NB4 (cell line): ENCODE measurements around the gene SLC22A23.

Experiments
- DNase-seq: peaks from one replicate; pipeline ENCODE4 v3.0.0; 2010; ENCODE audit warnings: low read depth
- H3K4me3 ChIP-seq: one replicate; pipeline ENCODE4 v1.5.1; 2011; ENCODE audit warnings: mild to moderate bottlenecking, low read depth, low read length, moderate library complexity
- MYC ChIP-seq: IDR thresholded peaks from 2 replicates; pipeline ENCODE4 v1.6.1; 2011; ENCODE audit warnings: low read depth, low read length
- POLR2A ChIP-seq: IDR thresholded peaks from 2 replicates; pipeline ENCODE4 v1.6.1; 2011; ENCODE audit warnings: mild to moderate bottlenecking; ENCODE audit not compliant: insufficient read length; ENCODE audit errors: extremely low read depth
- TF ChIP-seq, protein P1 (sequence below): IDR thresholded peaks from one replicate; pipeline ENCODE4 v1.5.1; 2012; ENCODE audit warnings: low read depth, low read length
- TF ChIP-seq, protein P2 (sequence below): IDR thresholded peaks from 2 replicates; pipeline ENCODE4 v1.6.1; 2011; ENCODE audit warnings: low read depth, low read length

SLC22A23 gene

GRCh38 chr6:3398165-3398562 lies 58.7 kb downstream of the SLC22A23 start:
- TF ChIP-seq, protein P1, sequence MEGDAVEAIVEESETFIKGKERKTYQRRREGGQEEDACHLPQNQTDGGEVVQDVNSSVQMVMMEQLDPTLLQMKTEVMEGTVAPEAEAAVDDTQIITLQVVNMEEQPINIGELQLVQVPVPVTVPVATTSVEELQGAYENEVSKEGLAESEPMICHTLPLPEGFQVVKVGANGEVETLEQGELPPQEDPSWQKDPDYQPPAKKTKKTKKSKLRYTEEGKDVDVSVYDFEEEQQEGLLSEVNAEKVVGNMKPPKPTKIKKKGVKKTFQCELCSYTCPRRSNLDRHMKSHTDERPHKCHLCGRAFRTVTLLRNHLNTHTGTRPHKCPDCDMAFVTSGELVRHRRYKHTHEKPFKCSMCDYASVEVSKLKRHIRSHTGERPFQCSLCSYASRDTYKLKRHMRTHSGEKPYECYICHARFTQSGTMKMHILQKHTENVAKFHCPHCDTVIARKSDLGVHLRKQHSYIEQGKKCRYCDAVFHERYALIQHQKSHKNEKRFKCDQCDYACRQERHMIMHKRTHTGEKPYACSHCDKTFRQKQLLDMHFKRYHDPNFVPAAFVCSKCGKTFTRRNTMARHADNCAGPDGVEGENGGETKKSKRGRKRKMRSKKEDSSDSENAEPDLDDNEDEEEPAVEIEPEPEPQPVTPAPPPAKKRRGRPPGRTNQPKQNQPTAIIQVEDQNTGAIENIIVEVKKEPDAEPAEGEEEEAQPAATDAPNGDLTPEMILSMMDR, result no peak
- TF ChIP-seq, protein P2, sequence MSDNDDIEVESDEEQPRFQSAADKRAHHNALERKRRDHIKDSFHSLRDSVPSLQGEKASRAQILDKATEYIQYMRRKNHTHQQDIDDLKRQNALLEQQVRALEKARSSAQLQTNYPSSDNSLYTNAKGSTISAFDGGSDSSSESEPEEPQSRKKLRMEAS, result no peak
- TF ChIP-seq MYC (no peak), POLR2A (no peak)
- H3K4me3 ChIP-seq, result no peak overlapping the region
- DNase-seq, result no peak

- no peak overlapping the region for H3K4me3 ChIP-seq
- no peak for DNase-seq
- TF ChIP-seq POLR2A, result no peak
These were observed 59.4 kb downstream of the SLC22A23 start for GRCh38 chr6:3397229-3398164.

GRCh38 chr6:3396503-3397180 lies 60.2 kb downstream of the SLC22A23 start:
- TF ChIP-seq, protein P2, result no peak
- TF ChIP-seq, protein P1, result no peak
- TF ChIP-seq MYC (no peak), POLR2A (no peak)
- no peak for DNase-seq

GRCh38 chr6:3394671-3395070 lies 62.2 kb downstream of the SLC22A23 start:
- no peak overlapping the region for H3K4me3 ChIP-seq
- TF ChIP-seq POLR2A, result no peak
- TF ChIP-seq, protein P2, result no peak
- TF ChIP-seq, protein P1, result no peak
- no peak for DNase-seq

More at GRCh38 chr6:3396503-3397180, 60.2 kb downstream of the SLC22A23 start:
- H3K4me3 ChIP-seq, result no peak overlapping the region

GRCh38 chr6:3393836-3394202 lies 63.0 kb downstream of the SLC22A23 start:
- TF ChIP-seq, protein P2, result no peak
- TF ChIP-seq POLR2A (no peak), MYC (no peak)
- TF ChIP-seq, protein P1, result no peak
- no peak for DNase-seq
- no peak overlapping the region for H3K4me3 ChIP-seq
